ENCODE measurements around the gene LIN7C. TPM values are rescaled to one million over a fixed set of nuclear protein-coding genes. Genes with fewer than 3 reads are reported as not detected.
A peak's percentile ranks its signal among the peaks of the same experiment; 100 is the strongest.

Gene LIN7C
- polyA plus RNA-seq, 2 of the 4 experiments (the other 2 are of a cell fraction) = 10.1 to 31.0 TPM

DNA sequence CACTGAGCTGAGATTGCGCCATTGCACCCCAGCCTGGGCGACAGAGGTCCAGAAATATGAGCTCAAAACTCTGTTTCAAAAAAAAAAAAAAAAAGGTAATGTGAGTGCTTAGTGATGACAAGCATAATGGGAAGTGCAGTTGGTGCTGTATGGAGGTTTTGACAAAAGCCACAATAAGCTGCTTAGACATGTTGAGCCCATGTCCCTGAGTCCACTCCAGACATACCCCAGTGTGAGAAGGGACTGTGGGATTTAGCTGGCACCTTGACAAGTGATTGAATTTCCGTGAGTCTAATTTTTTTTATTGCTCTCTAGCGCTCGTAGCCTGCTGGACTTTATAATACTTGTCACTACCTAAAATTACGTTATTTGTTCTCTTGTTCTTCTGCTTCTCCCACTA, 18.9 kb downstream of the LIN7C start:
- 90% methylated on average over 6 of the region's 6 CpGs for WGBS (ENCODE audit: missing lambda C conversion rate)
- CTCF ChIA-PET = interaction anchor here (0.6 to 7.6 kb wide), 9 partner anchors 10 to 1313 kb away, joined by 3 to 146 read pairs (median 3); partner anchors contain the start of gene LGR4
- no peak for FAIRE-seq

DNA sequence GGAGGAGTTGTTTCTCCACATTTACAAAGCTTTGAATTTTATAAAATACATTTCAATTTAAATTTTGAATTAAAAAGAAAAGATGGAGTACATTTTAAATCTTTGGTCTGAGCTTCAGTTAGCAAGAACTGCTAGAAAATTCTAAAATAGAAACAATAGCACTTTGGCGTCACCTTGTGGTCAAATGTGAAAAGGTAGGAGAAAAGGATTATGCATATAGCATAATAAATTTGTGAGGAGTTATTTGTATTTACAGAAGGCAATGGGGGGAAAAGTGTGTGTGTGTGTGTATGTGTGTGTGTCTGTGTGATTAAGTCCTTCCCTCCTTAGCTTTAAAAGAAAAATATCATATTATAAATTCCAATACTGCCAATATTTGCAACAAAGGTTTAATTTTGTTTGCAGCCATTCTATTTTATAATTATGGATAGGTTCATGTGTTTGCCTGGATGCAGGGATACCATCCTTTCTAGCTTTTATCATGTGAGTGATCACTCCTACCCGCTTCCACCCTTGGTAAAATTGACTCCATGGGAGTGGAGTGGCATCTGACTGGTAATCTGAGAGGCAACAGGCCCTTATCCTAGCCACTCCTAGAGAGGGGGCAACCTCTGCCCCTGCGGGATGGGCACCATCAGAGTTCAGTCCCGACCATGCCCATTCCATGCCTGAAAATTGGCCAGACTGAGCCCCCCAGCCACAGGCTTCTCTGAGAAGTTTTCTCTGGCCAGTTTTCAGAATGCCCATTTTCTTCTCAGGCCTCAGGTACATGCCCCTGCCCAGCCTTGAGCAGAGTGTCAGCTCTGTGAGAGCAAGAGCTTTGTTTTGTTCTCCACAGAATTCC, 20.4 kb downstream of the LIN7C start:
- FAIRE-seq = peak; percentile 89
- no peaks in the 10 kb centered on the region for H3K9me3 ChIP-seq
- H3K4me2 ChIP-seq = no peak overlapping the region
- peak; percentile 44 to 75; a peak in 5 of 6 replicates for ATAC-seq
- DNase-seq (ENCODE audit: low read depth in 1 of 2, low spot score in 1 of 2) = peak in 1 of 2 experiments; percentile 71
- CTCF ChIA-PET = interaction anchor here (0.6 to 8.6 kb wide), 78 partner anchors 8 to 1202 kb away, joined by 3 to 146 read pairs (median 4); partner anchors contain the start of genes CCDC34 and LGR4
- 29% methylated on average over 4 of the region's 4 CpGs for WGBS (ENCODE audit: missing lambda C conversion rate)
- TF ChIP-seq, protein P1, sequence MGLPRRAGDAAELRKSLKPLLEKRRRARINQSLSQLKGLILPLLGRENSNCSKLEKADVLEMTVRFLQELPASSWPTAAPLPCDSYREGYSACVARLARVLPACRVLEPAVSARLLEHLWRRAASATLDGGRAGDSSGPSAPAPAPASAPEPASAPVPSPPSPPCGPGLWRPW (IDR thresholded peaks at IDR 0.05) = no peak
- TF ChIP-seq, protein P2, sequence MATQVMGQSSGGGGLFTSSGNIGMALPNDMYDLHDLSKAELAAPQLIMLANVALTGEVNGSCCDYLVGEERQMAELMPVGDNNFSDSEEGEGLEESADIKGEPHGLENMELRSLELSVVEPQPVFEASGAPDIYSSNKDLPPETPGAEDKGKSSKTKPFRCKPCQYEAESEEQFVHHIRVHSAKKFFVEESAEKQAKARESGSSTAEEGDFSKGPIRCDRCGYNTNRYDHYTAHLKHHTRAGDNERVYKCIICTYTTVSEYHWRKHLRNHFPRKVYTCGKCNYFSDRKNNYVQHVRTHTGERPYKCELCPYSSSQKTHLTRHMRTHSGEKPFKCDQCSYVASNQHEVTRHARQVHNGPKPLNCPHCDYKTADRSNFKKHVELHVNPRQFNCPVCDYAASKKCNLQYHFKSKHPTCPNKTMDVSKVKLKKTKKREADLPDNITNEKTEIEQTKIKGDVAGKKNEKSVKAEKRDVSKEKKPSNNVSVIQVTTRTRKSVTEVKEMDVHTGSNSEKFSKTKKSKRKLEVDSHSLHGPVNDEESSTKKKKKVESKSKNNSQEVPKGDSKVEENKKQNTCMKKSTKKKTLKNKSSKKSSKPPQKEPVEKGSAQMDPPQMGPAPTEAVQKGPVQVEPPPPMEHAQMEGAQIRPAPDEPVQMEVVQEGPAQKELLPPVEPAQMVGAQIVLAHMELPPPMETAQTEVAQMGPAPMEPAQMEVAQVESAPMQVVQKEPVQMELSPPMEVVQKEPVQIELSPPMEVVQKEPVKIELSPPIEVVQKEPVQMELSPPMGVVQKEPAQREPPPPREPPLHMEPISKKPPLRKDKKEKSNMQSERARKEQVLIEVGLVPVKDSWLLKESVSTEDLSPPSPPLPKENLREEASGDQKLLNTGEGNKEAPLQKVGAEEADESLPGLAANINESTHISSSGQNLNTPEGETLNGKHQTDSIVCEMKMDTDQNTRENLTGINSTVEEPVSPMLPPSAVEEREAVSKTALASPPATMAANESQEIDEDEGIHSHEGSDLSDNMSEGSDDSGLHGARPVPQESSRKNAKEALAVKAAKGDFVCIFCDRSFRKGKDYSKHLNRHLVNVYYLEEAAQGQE (IDR thresholded peaks at IDR 0.05) = no peak
- peak; percentile 98 to 99 for TF ChIP-seq RAD21 (conservative IDR thresholded peaks at IDR 0.05 in 1 of 2, IDR thresholded peaks at IDR 0.05 in 1 of 2)
- TF ChIP-seq, protein P3, sequence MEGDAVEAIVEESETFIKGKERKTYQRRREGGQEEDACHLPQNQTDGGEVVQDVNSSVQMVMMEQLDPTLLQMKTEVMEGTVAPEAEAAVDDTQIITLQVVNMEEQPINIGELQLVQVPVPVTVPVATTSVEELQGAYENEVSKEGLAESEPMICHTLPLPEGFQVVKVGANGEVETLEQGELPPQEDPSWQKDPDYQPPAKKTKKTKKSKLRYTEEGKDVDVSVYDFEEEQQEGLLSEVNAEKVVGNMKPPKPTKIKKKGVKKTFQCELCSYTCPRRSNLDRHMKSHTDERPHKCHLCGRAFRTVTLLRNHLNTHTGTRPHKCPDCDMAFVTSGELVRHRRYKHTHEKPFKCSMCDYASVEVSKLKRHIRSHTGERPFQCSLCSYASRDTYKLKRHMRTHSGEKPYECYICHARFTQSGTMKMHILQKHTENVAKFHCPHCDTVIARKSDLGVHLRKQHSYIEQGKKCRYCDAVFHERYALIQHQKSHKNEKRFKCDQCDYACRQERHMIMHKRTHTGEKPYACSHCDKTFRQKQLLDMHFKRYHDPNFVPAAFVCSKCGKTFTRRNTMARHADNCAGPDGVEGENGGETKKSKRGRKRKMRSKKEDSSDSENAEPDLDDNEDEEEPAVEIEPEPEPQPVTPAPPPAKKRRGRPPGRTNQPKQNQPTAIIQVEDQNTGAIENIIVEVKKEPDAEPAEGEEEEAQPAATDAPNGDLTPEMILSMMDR (IDR thresholded peaks at IDR 0.05) = peak; percentile 98
- TF ChIP-seq SMC3 (IDR thresholded peaks at IDR 0.05) = peak; percentile 98
- H3K4me1 ChIP-seq = peaks cover 12% of the 10 kb centered on the region; the same call in 2 of the 3 replicates
- H3K4me3 ChIP-seq = no peak overlapping the region
- peak overlapping the region; percentile 37 to 48; a peak in 5 of 6 replicates for H3K27ac ChIP-seq
- POLR2A ChIA-PET = interaction anchor here (0.6 to 1.0 kb wide), 4 partner anchors 13 to 302 kb away, joined by 3 to 6 read pairs (median 4); partner anchors contain the start of gene LGR4

More for the DNA sequence above, 18.9 kb downstream of the LIN7C start:
- Histone ChIP-seq H3K4me3 (no peak overlapping the region), H3K4me1 (peaks cover 12% of the 10 kb centered on the region; the same call in 2 of the 3 replicates), H3K27ac (no peak overlapping the region), H3K9me3 (no peaks in the 10 kb centered on the region), H3K4me2 (no peak overlapping the region)
- ATAC-seq = no peak
- DNase-seq (ENCODE audit: low read depth in 1 of 2, low spot score in 1 of 2) = no peak
- POLR2A ChIA-PET = interaction anchor here (0.6 kb wide), 1 partner anchor 301 kb away, joined by 4 read pairs; no protein-coding TSS in a partner anchor
- no peak for TF ChIP-seq JUNB (IDR thresholded peaks at IDR 0.05)

GRCh38 chr11:27482793-27483192, 23.8 kb downstream of the LIN7C start:
- Histone ChIP-seq H3K4me1 (peaks cover 12% of the 10 kb centered on the region; the same call in 2 of the 3 replicates), H3K4me2 (no peak overlapping the region), H3K27ac (peak overlapping the region in 1 of 2 experiments; percentile 29; a peak in 2 of 6 replicates), H3K9me3 (no peaks in the 10 kb centered on the region), H3K4me3 (no peak overlapping the region)
- ChIA-PET CTCF (interaction anchor here (0.6 to 8.6 kb wide), 7 partner anchors 8 to 324 kb away, joined by 3 to 146 read pairs (median 37); partner anchors contain the start of gene LGR4), POLR2A (no interaction called here)
- FAIRE-seq (no peak), ATAC-seq (no peak), DNase-seq (ENCODE audit: low read depth in 1 of 2, low spot score in 1 of 2) (no peak)
- WGBS (ENCODE audit: missing lambda C conversion rate) = 82% methylated on average over 2 of the region's 2 CpGs
- TF ChIP-seq SMC3 (IDR thresholded peaks at IDR 0.05) (no peak), ZNF302 (CRISPR knock-in tag; IDR thresholded peaks at IDR 0.05) (no peak), FOSL2 (IDR thresholded peaks at IDR 0.05) (no peak), FOSL2 (CRISPR knock-in tag; IDR thresholded peaks at IDR 0.05) (no peak), EP300 (IDR thresholded peaks at IDR 0.05) (no peak), ZFP36 (IDR thresholded peaks at IDR 0.05; ENCODE audit: borderline replicate concordance, partially characterized antibody) (no peak), FOXS1 (CRISPR knock-in tag; IDR thresholded peaks at IDR 0.05) (no peak), CBX2 (IDR thresholded peaks at IDR 0.05; ENCODE audit: borderline replicate concordance, low read depth) (no peak), POLR2A (IDR thresholded peaks at IDR 0.05; ENCODE audit: low read length) (no peak)
- TF ChIP-seq, protein P3 (IDR thresholded peaks at IDR 0.05) = no peak
- TF ChIP-seq, protein P4, sequence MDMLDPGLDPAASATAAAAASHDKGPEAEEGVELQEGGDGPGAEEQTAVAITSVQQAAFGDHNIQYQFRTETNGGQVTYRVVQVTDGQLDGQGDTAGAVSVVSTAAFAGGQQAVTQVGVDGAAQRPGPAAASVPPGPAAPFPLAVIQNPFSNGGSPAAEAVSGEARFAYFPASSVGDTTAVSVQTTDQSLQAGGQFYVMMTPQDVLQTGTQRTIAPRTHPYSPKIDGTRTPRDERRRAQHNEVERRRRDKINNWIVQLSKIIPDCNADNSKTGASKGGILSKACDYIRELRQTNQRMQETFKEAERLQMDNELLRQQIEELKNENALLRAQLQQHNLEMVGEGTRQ (IDR thresholded peaks at IDR 0.05) = no peak
- TF ChIP-seq, protein P2 (IDR thresholded peaks at IDR 0.05) = no peak
- TF ChIP-seq, protein P1 (IDR thresholded peaks at IDR 0.05) = no peak
